Fibroblast of gingiva (primary cell): ENCODE data around the gene KIF16B.
A peak's percentile ranks its signal among the peaks of the same experiment; 100 is the strongest.
"Not testable (repeated sequence)": the region's sequence is repeated elsewhere in the genome, so short reads cannot be mapped to it uniquely, and the experiment has no call there.

Experiments used
- DNase-seq: peaks from one replicate; pipeline ENCODE4 v3.0.0-alpha.2; 2011; ENCODE audit warnings: low read depth

The KIF16B gene

GRCh38 chr20:16474363-16474762 is 98.9 kb downstream of the KIF16B start:
- DNase-seq, result no peak

GRCh38 chr20:16472045-16472872 is 101.0 kb downstream of the KIF16B start:
- no peak for DNase-seq

DNA sequence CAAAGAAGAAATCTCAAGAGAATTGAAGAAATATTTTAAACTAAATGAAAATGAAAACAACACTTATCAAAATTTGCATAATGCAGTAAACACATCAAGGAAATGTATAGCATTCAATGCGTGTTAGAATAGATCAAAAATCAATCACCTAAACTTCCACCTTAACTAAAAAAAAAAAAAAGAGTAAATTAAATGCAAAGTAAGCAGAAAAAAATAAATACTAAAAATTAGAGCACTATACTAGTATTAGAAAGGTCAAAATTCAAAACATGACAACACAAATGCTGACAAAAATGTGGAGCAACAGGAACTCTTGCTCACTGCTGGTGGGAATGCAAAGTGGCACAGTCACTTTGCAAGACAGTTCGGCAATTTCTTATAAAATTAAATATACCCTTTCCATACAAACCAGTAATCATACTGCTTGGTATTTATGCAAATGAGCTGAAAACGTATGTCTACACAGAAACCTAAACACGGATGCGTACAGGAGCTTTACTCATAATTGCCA is 103.8 kb downstream of the KIF16B start:
- no peak for DNase-seq

GRCh38 chr20:16462711-16463110 is 110.5 kb downstream of the KIF16B start:
- no peak for DNase-seq

GRCh38 chr20:16459019-16459700 is 114.1 kb downstream of the KIF16B start:
- DNase-seq, result peak; percentile 83

GRCh38 chr20:16457514-16457913 is 115.7 kb downstream of the KIF16B start:
- DNase-seq, result no peak

GRCh38 chr20:16455324-16455723 is 117.9 kb downstream of the KIF16B start:
- no peak for DNase-seq

DNA sequence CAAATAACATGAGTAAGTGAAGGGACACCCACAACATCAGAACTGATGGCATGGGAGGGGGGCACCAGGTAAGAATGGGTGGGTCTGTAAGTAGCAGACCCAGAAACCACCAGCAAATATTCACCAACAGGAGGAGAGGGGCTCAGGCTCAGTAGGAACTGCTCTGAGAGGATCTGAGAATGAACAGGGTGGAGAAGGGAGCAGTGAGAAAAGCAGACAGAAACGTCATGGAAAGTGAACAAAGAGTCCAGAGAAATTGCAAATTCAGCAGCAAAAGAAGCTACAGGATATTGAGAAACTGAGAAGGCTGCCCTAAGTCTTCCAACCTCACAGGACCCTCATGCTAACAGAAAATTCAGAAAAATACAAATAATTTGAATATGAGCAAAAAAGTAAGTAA is 121.3 kb downstream of the KIF16B start:
- DNase-seq, result no peak

DNA sequence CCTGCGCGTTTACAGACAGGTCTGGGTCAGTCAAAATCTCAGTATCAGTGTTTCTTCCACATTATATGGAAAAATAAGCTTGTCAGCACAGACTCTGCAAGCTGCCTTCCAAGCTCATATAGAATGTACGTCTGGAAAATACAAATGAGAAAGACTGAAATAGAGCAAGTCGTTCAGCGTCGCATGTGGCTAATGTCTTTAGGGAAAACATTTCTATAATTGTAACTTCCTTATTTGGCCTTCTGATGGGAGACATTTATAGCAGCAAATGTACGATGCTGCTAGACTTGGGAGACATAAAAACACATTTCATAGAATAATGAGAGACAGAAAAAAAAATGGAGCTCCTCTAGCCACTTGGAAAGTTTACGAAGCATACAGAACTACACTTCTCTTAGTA is 122.2 kb downstream of the KIF16B start:
- DNase-seq, result no peak

DNA sequence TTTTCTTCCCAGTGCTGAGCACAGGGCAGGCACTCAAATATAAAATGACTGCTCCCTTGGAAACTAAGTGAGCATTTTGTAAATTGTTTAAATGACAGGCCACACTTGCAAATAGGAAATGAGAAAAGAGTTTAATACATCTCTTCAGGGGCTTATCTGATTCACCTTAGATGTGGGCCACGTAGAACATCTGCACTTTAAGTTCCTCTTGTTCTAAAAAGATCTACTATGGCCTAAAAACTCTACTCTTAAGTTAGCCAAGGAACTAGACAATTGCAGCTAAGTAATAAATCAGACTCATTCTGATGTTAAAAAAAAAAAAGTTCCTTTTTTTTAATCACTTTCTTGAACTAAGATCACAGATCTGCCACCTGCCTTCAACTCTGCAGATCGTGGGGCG is 126.3 kb downstream of the KIF16B start:
- DNase-seq, result no peak

- DNase-seq, result no peak
These were observed 127.0 kb downstream of the KIF16B start for GRCh38 chr20:16446246-16446645.

DNA sequence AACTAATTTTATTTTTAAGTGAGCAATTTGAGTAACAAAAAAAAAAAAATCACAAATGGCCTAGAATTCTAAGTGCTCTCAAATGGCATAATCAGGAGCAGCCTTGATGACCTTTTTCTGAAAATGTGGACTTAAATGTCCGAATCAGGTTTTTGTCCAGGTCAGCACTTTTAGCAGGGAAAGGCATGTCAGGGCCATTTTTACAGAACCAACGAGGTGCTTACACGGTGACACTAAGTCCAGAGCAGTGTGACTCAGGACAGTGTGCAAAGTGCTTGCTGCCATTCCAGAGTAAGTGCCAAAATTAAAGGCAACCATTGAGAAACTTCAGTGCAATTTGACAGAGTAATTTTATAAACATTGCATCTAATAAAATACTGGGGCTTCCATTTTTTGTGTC is 127.8 kb downstream of the KIF16B start:
- peak; percentile 12 for DNase-seq

- DNase-seq, result peak; percentile 92
These were observed 129.0 kb downstream of the KIF16B start for GRCh38 chr20:16444057-16444777.

DNA sequence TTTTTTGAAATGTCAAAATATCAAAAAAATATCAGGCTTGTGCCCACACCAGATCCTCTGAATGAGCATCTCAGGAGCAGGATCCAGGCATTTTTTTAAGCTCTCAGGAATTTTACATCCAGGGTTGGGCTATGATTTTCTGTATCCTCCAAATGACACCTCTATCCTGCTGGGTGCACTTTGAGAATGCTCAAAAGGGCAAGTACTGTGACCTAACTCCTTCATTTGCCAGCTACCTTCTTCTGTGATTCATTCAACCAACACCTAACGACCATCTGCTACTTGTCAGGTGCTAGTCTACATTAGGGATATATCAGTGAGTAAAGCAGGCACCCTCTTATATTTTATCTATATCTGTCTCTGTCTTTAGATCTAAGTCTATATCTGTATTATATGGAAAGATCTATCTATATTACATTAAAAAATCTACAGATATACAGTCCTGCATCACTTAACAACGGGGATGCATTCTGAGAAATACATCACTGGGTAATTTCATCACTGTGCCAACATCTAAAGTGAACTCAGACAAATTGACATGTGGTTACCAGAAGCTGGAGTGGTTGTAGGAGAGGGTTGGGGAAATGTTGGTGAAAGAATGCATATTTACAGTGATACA is 131.6 kb downstream of the KIF16B start:
- no peak for DNase-seq

DNA sequence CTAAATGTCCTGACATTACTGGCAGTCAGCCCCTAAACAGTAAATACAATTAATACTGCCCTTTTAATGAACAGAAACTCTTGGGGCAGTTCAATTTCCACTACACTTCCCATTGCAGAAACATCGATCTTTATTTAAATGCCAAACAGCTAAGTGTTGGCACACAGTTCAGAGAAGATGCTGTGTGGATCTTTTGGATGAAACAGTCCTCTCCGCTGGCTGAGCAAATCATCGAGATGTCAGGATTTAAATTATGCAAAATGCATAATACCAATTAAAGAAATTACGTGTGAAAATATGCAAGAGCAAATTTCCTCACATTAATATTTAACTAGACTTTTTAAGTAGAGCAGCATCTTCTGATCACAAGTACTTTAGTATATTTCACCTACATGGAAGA is 132.6 kb downstream of the KIF16B start:
- no peak for DNase-seq

DNA sequence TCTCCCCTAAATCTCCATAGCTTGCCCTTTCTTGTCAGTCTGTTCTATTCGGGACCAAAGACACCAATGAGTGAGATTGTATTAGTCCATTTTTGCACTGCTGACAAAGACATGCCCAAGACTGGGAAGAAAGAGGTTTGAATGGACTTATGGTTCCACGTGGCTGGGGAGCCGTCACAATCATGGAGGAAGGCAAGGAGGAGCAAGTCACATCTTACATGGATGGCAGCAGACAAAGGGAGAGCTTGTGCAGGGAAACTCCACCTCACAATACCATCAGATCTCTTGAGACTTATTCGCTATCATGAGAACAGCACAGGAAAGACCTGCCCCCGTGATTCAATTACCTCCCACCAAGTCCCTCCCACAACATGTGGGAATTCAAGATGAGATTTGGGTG is 133.7 kb downstream of the KIF16B start:
- DNase-seq, result not testable (repeated sequence)

DNA sequence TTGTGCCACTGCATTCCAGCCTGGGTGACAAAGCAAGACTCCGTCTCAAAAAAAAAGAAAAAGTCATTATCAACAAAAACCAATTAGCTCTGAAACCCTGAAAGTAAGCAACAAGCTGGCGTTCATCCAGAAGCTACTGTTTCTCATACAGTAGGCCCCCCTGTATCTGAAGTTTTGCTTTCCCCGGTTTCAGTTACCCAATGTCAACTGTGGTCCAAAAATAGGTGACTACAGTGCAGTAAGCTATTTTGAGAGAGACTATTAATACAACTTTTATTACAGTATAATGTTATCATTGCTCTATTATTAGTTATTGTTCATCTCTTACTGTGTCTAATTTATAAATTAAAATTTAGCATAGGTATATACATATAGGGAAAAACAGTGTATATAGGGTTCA is 135.1 kb downstream of the KIF16B start:
- DNase-seq, result no peak

GRCh38 chr20:16437387-16437996 is 135.8 kb downstream of the KIF16B start:
- DNase-seq, result no peak

- peak; percentile 6 for DNase-seq
These were observed 139.1 kb downstream of the KIF16B start for GRCh38 chr20:16434062-16434664.

GRCh38 chr20:16433293-16433580 is 140.0 kb downstream of the KIF16B start:
- DNase-seq, result no peak

GRCh38 chr20:16432466-16433292 is 140.6 kb downstream of the KIF16B start:
- no peak for DNase-seq
